Keratinocyte (primary cell): Measurements from ENCODE around the gene C22orf31. TPM values are rescaled to one million over a fixed set of nuclear protein-coding genes. Genes with fewer than 3 reads are reported as not detected.

Experiments used
- DNase-seq: peaks from one replicate; pipeline ENCODE4 v3.0.0-alpha.2; 2011; ENCODE audit warnings: low read depth, missing footprints, low spot score
- FAIRE-seq: peaks from 2 replicates; lab custom pipeline; 2011; peaks lifted over from hg19 to GRCh38; lab: Jason Lieb, UNC
- H2AFZ ChIP-seq: 2 replicates; pipeline ENCODE4 v1.6.0; 2012; ENCODE audit warnings: low read length, control low read depth, inconsistent platforms; ENCODE audit not compliant: control insufficient read depth
- H3K27ac ChIP-seq: 2 replicates; pipeline ENCODE4 v1.5.1; 2011; ENCODE audit warnings: low read length; ENCODE audit not compliant: control insufficient read depth, insufficient read depth
- H3K27me3 ChIP-seq: 3 replicates; pipeline ENCODE4 v1.6.0; 2011; ENCODE audit warnings: low read length; ENCODE audit not compliant: control insufficient read depth, insufficient read depth; ENCODE audit errors: extremely low read depth
- H3K36me3 ChIP-seq, 2 experiments: 2 replicates in 1 of 2; 3 replicates in 1 of 2; pipeline ENCODE4 v1.5.1; 2011; ENCODE audit warnings: low read length in 2 of 2, mild to moderate bottlenecking in 1 of 2; ENCODE audit not compliant: control insufficient read depth in 2 of 2, insufficient read depth in 2 of 2; ENCODE audit errors: extremely low read depth in 1 of 2
- H3K4me1 ChIP-seq: 3 replicates; pipeline ENCODE4 v1.5.1; 2011; ENCODE audit warnings: low read length; ENCODE audit not compliant: control insufficient read depth, insufficient read depth; ENCODE audit errors: extremely low read depth
- H3K4me2 ChIP-seq: 3 replicates; pipeline ENCODE4 v1.6.0; 2011; ENCODE audit warnings: low read depth, low read length; ENCODE audit not compliant: control insufficient read depth, insufficient read depth; ENCODE audit errors: extremely low read depth
- H3K4me3 ChIP-seq, 3 experiments: fragments of 200-600 bp in 1 of 3; sonication (generic) in 1 of 3; 2 replicates in 2 of 3; 3 replicates in 1 of 3; pipeline ENCODE4 v1.5.1; 2011 to 2016; ENCODE audit warnings: low read length in 3 of 3, mild to moderate bottlenecking in 3 of 3, control low read depth in 2 of 3, inconsistent platforms in 1 of 3, low read depth in 1 of 3, mixed read lengths in 1 of 3, mixed run types in 1 of 3, moderate library complexity in 1 of 3; ENCODE audit not compliant: control insufficient read depth in 2 of 3, insufficient read depth in 2 of 3; ENCODE audit errors: extremely low read depth in 1 of 3
- H3K79me2 ChIP-seq: 2 replicates; pipeline ENCODE4 v1.6.0; 2012; ENCODE audit warnings: low read length; ENCODE audit not compliant: control insufficient read depth, insufficient read depth
- H3K9ac ChIP-seq: 3 replicates; pipeline ENCODE4 v1.6.0; 2011; ENCODE audit warnings: low read length; ENCODE audit not compliant: control insufficient read depth, insufficient read depth; ENCODE audit errors: extremely low read depth
- H3K9me1 ChIP-seq: 3 replicates; pipeline ENCODE4 v1.6.0; 2011; ENCODE audit warnings: low read length; ENCODE audit not compliant: control insufficient read depth, insufficient read depth; ENCODE audit errors: extremely low read depth
- H3K9me3 ChIP-seq: 2 replicates; pipeline ENCODE4 v1.5.1; 2012; ENCODE audit warnings: low read depth, low read length; ENCODE audit not compliant: control insufficient read depth
- H4K20me1 ChIP-seq: 3 replicates; pipeline ENCODE4 v1.6.0; 2011; ENCODE audit warnings: low read length; ENCODE audit not compliant: control insufficient read depth, insufficient read depth; ENCODE audit errors: extremely low read depth
- EZH2 ChIP-seq: IDR thresholded peaks from one replicate; pipeline ENCODE4 v1.6.1; 2012; ENCODE audit warnings: inconsistent platforms, mild to moderate bottlenecking, low read length, moderate library complexity
- dilution Hi-C: fragments of 300-500 bp; cut with MboI; formaldehyde crosslinking; loops from one replicate; pipeline ENCODE4 v1.7.0; 2020; ENCODE audit warnings: low sequenced_read_pairs; ENCODE audit not compliant: extremely low pct_ligation_motif_present
- polyA plus RNA-seq, 5 experiments: library from polyadenylated mRNA; depleted of rRNA in 3 of 5; stranded (reverse) in 3 of 5; stranded (forward) in 1 of 5; unstranded in 1 of 5; fragments of >200 nt; gene quantifications; 1 replicate in 1 of 5; 2 replicates in 3 of 5; 3 replicates in 1 of 5; pipeline versions ENCODE4 v1.2.1 to v1.2.3, GENCODE V29; 2011 to 2012; ENCODE audit warnings: missing spikeins in 2 of 5, low read depth in 1 of 5, low replicate concordance in 1 of 5
- TF ChIP-seq, protein P1 (sequence below), 3 experiments: IDR thresholded peaks in 1 of 3; conservative IDR thresholded peaks in 1 of 3; optimal IDR thresholded peaks in 1 of 3; 2 replicates in 2 of 3; 3 replicates in 1 of 3; pipeline versions ENCODE3 to v1.5.1; 2011; ENCODE audit warnings: low read length in 3 of 3, mild to moderate bottlenecking in 3 of 3, moderate library complexity in 2 of 3, control low read depth in 1 of 3, inconsistent platforms in 1 of 3; ENCODE audit not compliant: insufficient read depth in 2 of 3; ENCODE audit errors: extremely low read depth in 1 of 3

C22orf31 gene
- polyA plus RNA-seq, 1 donor (not counting 4 experiments of a cell fraction or from before 2014, with no cell fraction given) = not detected

DNA sequence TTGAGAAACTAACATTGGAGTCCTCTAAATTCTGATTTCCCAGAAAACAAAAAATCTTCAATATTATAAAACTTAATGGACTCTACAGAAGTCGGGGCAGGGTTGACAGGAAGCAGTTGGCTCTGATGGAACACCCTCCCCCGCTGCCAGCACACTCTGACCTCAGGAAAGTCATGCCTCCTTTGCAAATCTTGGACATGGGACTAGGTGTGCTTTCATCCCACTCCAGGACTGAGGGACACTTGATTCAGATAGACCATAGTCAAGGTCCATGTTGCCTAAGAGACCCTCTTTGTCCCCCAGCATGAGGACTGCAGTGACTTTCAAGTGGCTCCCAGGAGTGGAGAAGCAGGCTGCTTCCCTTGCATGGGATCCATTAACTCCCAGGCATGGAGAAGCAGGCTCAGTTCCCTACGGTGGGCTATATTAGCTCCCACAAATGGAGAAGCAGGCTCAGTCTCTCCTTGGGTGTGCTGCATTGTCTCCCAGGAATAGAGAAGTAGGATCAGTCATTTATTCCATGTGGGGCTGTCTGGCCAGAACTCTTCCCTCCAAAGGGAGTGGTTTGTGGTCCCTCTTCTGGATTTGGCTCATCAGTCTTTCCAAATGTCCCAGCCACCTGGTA is 38.3 kb downstream of the C22orf31 start:
- DNase-seq (no peak), FAIRE-seq (no peak)
- no peak overlapping the region for H3K4me2 ChIP-seq
- no peaks in the 10 kb centered on the region for H3K9me1 ChIP-seq
- H3K27me3 ChIP-seq = no peaks in the 10 kb centered on the region
- dilution Hi-C loops = no loop called here
- TF ChIP-seq, protein P1, sequence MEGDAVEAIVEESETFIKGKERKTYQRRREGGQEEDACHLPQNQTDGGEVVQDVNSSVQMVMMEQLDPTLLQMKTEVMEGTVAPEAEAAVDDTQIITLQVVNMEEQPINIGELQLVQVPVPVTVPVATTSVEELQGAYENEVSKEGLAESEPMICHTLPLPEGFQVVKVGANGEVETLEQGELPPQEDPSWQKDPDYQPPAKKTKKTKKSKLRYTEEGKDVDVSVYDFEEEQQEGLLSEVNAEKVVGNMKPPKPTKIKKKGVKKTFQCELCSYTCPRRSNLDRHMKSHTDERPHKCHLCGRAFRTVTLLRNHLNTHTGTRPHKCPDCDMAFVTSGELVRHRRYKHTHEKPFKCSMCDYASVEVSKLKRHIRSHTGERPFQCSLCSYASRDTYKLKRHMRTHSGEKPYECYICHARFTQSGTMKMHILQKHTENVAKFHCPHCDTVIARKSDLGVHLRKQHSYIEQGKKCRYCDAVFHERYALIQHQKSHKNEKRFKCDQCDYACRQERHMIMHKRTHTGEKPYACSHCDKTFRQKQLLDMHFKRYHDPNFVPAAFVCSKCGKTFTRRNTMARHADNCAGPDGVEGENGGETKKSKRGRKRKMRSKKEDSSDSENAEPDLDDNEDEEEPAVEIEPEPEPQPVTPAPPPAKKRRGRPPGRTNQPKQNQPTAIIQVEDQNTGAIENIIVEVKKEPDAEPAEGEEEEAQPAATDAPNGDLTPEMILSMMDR (optimal IDR thresholded peaks at IDR 0.05 in 1 of 3, IDR thresholded peaks at IDR 0.05 in 1 of 3, conservative IDR thresholded peaks at IDR 0.05 in 1 of 3; ENCODE audit: extremely low read depth in 1 of 3, insufficient read depth in 2 of 3, low read length in 3 of 3) = no peak
- H3K9me3 ChIP-seq = no peaks in the 10 kb centered on the region
- no peak overlapping the region for H3K9ac ChIP-seq
- no peaks in the 10 kb centered on the region for H4K20me1 ChIP-seq
- H3K27ac ChIP-seq = no peak overlapping the region
- peaks cover 0 to 2% of the 10 kb centered on the region in 2 experiments for H3K36me3 ChIP-seq
- no peaks in the 10 kb centered on the region for H3K79me2 ChIP-seq
- H2AFZ ChIP-seq = no peak overlapping the region
- no peak overlapping the region for H3K4me3 ChIP-seq
- no peaks in the 10 kb centered on the region for H3K4me1 ChIP-seq

DNA sequence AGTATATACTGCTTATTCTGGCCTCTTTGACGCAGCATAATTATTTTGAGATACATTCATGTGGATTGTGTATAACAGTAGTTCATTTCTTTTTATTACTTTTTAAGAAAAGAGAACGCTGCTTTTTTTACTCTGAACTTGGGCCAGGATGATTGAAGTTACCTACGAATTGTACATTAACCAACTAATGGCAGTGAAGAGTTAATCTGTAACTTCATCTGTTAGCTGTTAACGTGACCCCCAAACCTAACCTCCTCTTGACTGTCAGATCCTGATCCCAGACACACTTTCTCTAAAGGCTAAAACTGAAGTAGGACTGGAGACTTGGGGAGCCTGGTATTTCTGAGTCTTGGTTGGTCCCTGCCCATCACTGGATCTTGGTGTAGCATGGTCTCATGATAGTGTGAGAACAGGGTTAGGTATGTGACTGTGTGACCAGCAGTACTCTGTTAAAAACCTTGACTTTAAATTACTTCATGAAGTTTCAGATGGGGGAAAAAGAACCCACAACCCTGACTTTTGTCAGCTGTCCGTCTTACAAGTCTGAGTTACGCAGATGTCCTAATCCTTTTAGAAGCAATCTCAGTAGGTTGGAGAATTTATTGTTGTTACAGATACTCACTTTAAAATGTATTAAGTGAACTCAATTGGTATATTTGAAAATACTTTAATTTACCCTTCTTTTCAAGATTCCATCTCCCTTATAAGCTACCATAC is 39.4 kb downstream of the C22orf31 start:
- no peak for FAIRE-seq

More for the DNA sequence above, 39.4 kb downstream of the C22orf31 start:
- TF ChIP-seq, protein P1 (optimal IDR thresholded peaks at IDR 0.05 in 1 of 3, IDR thresholded peaks at IDR 0.05 in 1 of 3, conservative IDR thresholded peaks at IDR 0.05 in 1 of 3; ENCODE audit: extremely low read depth in 1 of 3, insufficient read depth in 2 of 3, low read length in 3 of 3) = no peak
- TF ChIP-seq EZH2 = no peak
- Histone ChIP-seq H3K4me3 (no peak overlapping the region), H2AFZ (no peak overlapping the region), H3K36me3 (peaks cover 1 to 2% of the 10 kb centered on the region in 2 experiments), H3K27me3 (no peaks in the 10 kb centered on the region), H3K4me1 (no peaks in the 10 kb centered on the region), H4K20me1 (no peaks in the 10 kb centered on the region), H3K27ac (no peak overlapping the region), H3K9me3 (no peaks in the 10 kb centered on the region), H3K4me2 (no peak overlapping the region), H3K9ac (no peak overlapping the region), H3K9me1 (no peaks in the 10 kb centered on the region), H3K79me2 (no peaks in the 10 kb centered on the region)
- no peak for DNase-seq
- dilution Hi-C loops = no loop called here
